ENCODE results near the gene RIMBP2. TPM values are rescaled to one million over a fixed set of nuclear protein-coding genes. Genes with fewer than 3 reads are reported as not detected.

The RIMBP2 gene
- total and polyA plus RNA-seq, 2 experiments from 2014 or later = 0.31 to 0.37 TPM

DNA sequence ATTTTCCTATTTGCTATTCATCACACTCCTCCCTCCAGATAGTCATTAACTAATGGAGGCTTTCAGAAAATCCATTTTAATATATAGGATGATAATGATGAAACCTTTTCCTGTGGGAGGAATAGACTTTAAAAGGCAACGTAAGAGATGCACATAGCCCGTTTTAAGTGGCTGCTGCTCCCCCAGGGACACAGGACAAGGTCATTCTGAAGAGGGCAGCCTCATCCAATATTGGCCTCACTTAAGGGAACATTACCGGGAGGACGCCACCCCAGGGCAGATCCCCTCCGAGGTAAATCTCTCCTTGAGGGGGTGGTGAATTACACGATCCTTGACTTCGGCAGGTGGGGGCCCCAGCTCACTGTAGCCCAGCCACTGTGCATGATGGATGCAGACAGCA, 246.5 kb downstream of the RIMBP2 start (continued):
- TF ChIP-seq CREB1 (CRISPR knock-in tag; IDR thresholded peaks at IDR 0.05; ENCODE audit: low read depth) (no peak), STAT1 (IDR thresholded peaks at IDR 0.05; ENCODE audit: unreplicated experiment) (no peak)

DNA sequence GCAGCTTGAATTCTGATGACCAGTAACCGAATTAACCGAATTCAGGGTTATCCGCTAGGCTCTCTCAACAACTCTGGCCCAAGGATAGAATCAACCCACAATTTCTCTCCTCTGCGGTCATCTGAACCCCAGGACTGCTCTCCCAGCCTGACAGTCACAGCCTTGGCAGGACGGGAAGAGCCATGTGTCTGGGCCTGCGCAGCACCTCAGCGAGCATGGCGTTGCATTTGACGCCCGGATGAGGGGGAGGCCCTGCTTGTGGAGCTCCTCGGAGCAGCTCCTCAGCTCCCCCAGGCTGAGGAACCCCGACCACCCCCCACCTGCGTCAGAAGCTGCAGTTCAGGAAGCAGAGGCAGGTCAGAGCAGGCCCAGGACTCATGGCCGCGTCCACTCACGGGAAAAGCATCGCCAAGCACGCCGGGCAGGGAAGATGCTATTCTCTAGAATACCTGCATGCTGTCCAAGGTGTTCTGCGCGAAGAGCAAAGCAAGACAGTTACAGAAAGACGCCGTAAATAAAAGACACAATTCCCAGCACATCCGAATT, 247.3 kb downstream of the RIMBP2 start:
- H2AFZ ChIP-seq = no peak overlapping the region
- H3K36me3 ChIP-seq (ENCODE audit: insufficient read depth) = no peaks in the 10 kb centered on the region
- no peak overlapping the region for H3K4me3 ChIP-seq
- Mint-ChIP-seq H3K36me3 (ENCODE audit: low read depth) (peaks cover 29% of the 10 kb centered on the region), H3K9me3 (peaks cover 96% of the 10 kb centered on the region), H3K4me1 (0 out of 3 replicates have a peak, but pooled peaks cover 7% of the 10 kb centered on the region), H3K27ac (no peak overlapping the region), H3K4me3 (no peak overlapping the region), H3K27me3 (ENCODE audit: insufficient read depth, low read depth, poor library complexity) (peaks cover 3% of the 10 kb centered on the region)
- no peaks in the 10 kb centered on the region for H3F3A ChIP-seq (replicated peaks; ENCODE audit: low read depth)
- H3K9me2 ChIP-seq (ENCODE audit: insufficient read depth) = no peaks in the 10 kb centered on the region
- no peaks in the 10 kb centered on the region for H3K4me1 ChIP-seq (ENCODE audit: insufficient read depth)
- TF ChIP-seq, protein P1, sequence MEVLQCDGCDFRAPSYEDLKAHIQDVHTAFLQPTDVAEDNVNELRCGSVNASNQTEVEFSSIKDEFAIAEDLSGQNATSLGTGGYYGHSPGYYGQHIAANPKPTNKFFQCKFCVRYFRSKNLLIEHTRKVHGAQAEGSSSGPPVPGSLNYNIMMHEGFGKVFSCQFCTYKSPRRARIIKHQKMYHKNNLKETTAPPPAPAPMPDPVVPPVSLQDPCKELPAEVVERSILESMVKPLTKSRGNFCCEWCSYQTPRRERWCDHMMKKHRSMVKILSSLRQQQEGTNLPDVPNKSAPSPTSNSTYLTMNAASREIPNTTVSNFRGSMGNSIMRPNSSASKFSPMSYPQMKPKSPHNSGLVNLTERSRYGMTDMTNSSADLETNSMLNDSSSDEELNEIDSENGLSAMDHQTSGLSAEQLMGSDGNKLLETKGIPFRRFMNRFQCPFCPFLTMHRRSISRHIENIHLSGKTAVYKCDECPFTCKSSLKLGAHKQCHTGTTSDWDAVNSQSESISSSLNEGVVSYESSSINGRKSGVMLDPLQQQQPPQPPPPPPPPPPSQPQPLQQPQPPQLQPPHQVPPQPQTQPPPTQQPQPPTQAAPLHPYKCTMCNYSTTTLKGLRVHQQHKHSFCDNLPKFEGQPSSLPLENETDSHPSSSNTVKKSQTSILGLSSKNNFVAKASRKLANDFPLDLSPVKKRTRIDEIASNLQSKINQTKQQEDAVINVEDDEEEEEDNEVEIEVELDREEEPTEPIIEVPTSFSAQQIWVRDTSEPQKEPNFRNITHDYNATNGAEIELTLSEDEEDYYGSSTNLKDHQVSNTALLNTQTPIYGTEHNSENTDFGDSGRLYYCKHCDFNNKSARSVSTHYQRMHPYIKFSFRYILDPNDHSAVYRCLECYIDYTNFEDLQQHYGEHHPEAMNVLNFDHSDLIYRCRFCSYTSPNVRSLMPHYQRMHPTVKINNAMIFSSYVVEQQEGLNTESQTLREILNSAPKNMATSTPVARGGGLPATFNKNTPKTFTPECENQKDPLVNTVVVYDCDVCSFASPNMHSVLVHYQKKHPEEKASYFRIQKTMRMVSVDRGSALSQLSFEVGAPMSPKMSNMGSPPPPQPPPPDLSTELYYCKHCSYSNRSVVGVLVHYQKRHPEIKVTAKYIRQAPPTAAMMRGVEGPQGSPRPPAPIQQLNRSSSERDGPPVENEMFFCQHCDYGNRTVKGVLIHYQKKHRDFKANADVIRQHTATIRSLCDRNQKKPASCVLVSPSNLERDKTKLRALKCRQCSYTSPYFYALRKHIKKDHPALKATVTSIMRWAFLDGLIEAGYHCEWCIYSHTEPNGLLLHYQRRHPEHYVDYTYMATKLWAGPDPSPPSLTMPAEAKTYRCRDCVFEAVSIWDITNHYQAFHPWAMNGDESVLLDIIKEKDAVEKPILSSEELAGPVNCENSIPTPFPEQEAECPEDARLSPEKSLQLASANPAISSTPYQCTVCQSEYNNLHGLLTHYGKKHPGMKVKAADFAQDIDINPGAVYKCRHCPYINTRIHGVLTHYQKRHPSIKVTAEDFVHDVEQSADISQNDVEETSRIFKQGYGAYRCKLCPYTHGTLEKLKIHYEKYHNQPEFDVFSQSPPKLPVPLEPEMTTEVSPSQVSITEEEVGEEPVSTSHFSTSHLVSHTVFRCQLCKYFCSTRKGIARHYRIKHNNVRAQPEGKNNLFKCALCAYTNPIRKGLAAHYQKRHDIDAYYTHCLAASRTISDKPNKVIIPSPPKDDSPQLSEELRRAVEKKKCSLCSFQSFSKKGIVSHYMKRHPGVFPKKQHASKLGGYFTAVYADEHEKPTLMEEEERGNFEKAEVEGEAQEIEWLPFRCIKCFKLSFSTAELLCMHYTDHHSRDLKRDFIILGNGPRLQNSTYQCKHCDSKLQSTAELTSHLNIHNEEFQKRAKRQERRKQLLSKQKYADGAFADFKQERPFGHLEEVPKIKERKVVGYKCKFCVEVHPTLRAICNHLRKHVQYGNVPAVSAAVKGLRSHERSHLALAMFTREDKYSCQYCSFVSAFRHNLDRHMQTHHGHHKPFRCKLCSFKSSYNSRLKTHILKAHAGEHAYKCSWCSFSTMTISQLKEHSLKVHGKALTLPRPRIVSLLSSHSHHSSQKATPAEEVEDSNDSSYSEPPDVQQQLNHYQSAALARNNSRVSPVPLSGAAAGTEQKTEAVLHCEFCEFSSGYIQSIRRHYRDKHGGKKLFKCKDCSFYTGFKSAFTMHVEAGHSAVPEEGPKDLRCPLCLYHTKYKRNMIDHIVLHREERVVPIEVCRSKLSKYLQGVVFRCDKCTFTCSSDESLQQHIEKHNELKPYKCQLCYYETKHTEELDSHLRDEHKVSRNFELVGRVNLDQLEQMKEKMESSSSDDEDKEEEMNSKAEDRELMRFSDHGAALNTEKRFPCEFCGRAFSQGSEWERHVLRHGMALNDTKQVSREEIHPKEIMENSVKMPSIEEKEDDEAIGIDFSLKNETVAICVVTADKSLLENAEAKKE (CRISPR knock-in tag; IDR thresholded peaks at IDR 0.05) = no peak
- TF ChIP-seq, protein P2, sequence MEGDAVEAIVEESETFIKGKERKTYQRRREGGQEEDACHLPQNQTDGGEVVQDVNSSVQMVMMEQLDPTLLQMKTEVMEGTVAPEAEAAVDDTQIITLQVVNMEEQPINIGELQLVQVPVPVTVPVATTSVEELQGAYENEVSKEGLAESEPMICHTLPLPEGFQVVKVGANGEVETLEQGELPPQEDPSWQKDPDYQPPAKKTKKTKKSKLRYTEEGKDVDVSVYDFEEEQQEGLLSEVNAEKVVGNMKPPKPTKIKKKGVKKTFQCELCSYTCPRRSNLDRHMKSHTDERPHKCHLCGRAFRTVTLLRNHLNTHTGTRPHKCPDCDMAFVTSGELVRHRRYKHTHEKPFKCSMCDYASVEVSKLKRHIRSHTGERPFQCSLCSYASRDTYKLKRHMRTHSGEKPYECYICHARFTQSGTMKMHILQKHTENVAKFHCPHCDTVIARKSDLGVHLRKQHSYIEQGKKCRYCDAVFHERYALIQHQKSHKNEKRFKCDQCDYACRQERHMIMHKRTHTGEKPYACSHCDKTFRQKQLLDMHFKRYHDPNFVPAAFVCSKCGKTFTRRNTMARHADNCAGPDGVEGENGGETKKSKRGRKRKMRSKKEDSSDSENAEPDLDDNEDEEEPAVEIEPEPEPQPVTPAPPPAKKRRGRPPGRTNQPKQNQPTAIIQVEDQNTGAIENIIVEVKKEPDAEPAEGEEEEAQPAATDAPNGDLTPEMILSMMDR (conservative IDR thresholded peaks at IDR 0.05; ENCODE audit: low read depth in 2 of 2) = no peak
- TF ChIP-seq ZNF114 (CRISPR knock-in tag; IDR thresholded peaks at IDR 0.05) = no peak
- TF ChIP-seq CREB1 (CRISPR knock-in tag; IDR thresholded peaks at IDR 0.05; ENCODE audit: low read depth) = no peak
- no peak for TF ChIP-seq POLR2AphosphoS5 (IDR thresholded peaks at IDR 0.05; ENCODE audit: low read depth)
- TF ChIP-seq EZH2phosphoT487 (IDR thresholded peaks at IDR 0.05; ENCODE audit: unreplicated experiment) = no peak
- no peak for TF ChIP-seq REST (IDR thresholded peaks at IDR 0.05; ENCODE audit: unreplicated experiment)
- no peak overlapping the region for H3K4me2 ChIP-seq
- DNase-seq (ENCODE audit: low spot score) (no peak), ATAC-seq (no peak)
- no peaks in the 10 kb centered on the region for H4K20me1 ChIP-seq (replicated peaks; ENCODE audit: insufficient read depth)
- H3K27me3 ChIP-seq (ENCODE audit: insufficient read depth) = no peaks in the 10 kb centered on the region
- H3K27ac ChIP-seq (ENCODE audit: low read depth) = no peak overlapping the region
- no peaks in the 10 kb centered on the region for H3K79me2 ChIP-seq (replicated peaks; ENCODE audit: insufficient read depth)
